ENCODE results near the gene TBXAS1.
A peak's percentile ranks its signal among the peaks of the same experiment; 100 is the strongest.
"Not testable (repeated sequence)": the region's sequence is repeated elsewhere in the genome, so short reads cannot be mapped to it uniquely, and the experiment has no call there.

The TBXAS1 gene

DNA sequence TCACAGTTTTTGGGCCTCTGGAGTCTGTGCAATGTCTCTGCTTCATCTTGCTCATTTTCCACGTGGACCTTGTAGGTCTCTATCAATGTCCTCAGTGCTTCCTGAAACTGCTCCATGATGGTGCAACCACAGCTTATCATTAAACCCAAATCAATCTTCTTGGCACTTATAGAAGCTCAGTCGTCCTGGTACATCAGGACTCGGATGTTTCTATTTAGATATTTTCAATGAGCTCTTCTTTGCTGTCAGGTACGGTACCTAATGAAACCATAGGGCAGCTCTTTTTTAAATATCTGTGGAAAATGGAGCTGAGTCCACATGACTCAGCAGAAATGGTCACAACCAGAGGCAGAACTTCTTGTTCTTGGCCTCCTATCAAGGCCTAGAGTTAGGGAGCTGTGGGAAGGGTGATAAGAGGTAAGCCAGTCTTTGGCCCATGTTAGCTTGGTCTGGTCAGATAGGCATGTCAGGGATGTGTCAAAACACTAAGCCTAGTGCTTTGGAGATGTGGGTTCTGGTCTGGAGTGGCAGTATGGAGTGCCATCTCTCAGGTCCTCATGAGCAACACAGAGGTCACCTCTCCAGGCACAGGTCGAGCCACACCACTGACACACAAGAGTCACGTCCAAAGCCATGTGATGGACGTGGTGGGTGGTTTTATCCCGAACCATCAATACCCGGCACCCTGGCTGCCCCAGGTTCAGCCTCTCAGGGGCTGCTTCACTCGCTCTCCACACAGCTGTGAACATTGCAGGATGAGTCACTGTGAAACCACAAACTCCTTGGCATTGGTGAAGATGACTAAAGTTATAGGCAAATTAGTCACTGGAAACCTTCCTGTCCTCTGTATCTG is 87.0 kb downstream of the TBXAS1 start:
- DNase-seq (ENCODE audit: low spot score) = peak; percentile 95

- peak; percentile 20 for DNase-seq (ENCODE audit: low spot score)
Observed at GRCh38 chr7:139916717-139917395, 87.8 kb downstream of the TBXAS1 start.

DNA sequence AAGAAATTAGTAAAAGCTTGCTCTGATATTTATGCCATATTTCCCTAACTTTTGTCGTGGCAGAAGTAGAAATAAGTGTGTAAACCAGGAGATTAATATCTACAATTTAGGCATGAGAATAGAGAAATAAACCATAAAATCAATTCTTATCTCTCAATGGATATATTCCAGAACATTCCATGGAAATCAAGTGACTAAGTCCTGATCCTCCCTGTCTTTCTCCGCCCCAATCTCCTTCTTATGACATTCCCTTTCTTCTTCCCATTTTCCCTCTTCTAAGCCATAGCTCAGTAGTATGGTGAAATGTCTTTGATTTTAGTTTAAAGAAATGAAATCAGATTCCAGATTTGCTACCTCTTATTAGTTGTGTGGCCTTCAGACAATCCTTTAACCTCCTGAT is 88.8 kb downstream of the TBXAS1 start:
- DNase-seq (ENCODE audit: low spot score) = no peak

DNA sequence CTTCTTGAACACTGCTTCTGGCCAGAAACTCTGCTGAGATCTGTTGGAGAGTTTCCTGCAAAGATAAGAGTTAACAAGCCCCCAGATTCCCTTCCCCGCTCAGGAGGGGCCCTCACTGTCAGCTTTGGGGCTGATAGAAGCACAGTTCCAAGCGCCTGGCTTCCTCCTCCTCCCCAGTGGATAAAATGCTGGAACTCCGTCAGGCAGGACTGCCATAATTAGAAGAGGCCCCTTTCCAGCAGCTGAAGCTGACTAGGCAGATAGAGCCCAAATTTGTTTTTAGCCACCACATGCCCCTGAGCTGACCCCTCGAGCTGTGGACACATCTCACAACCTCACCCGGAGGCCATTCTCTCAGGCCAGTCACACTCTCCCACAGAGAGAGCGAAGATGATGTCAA is 89.4 kb downstream of the TBXAS1 start:
- no peak for DNase-seq (ENCODE audit: low spot score)

DNA sequence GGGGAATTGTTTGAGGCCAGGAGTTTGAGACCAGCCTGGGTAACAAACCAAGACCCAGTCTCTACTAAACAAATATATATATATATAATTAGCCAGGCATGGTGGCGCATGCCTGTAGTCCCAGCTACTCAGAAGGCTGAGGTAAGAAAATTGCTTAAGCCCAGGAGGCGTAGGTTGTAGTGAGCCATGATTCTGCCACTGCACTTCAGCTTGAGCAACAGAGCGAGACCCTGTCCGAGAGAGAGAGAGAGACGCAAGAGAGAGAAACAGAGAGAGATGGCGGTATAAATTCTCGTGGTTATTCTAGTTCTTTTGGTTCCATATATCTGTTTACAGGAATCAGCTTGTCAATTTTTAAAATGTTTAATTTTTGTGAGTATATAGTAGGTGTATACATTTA is 94.0 kb downstream of the TBXAS1 start:
- no peak for DNase-seq (ENCODE audit: low spot score)

DNA sequence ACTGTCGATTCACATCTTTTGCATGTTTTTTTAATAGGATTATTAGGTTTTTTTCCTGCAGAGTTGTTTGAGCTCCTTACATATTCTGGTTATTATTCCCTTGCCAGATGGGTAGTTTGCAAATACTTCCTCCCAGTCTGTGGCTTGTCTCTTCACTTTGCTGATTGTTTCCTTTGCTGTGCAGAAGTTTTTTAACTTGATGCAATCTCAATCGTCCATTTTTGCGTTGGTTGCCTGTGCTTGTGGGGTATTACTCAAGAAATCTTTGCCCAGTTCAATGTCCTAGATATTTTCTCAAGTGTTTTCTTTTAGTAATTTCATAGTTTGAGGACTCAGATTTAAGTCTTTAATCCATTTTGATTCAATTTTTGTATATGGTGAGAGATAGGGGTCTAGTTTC is 95.4 kb downstream of the TBXAS1 start:
- DNase-seq (ENCODE audit: low spot score) = no peak

DNA sequence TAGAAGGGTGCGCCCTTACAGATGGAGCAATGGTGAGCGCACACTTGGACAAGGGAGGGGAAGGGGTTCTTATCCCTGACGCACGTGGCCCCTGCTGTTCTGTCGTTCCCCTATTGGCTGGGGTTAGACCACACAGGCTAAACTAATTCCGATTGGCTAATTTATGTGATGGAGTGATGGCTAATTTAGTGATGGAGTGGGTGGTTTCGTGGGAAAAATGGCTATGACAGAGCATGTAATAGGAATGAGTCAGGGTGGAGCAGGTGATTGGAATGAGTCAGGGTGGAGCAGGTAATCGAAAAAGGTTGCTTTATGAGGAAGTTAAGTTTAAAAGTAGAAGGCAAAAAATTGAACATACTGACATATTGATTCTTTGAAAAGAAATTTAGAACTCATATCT is 100.2 kb downstream of the TBXAS1 start:
- DNase-seq (ENCODE audit: low spot score) = not testable (repeated sequence)

DNA sequence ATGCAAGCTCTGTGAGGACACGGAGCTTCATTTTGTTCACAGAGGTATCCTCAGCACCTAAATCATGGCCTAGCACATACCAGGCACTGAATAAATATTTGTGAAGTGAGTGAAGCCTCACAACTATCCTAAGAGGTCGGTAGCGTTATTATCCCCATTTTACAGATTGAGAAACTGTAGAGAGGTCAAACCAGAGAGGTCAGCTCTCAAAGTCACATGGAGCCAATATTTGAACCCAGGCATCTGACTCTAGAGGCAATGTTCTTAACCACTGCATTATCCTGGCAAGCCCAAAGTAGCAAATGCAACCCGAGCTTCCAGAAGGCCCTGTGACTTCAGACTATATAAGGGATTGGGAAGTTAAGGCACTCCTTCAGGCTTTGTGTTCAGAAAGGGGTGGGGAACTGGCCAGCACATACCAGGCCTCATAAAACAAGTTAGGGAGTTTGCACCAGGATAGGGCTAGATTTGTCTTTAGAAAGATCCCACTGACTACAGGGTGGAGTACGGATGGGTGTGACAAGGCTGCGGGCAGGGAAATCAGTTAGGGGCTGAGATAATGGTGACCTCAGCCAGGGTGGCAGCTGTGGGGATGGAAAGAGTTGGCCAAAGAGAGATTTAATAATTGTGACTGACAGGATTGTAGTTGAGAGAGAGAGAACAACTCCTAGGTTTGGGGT is 101.4 kb downstream of the TBXAS1 start:
- no peak for DNase-seq (ENCODE audit: low spot score)

- no peak for DNase-seq (ENCODE audit: low spot score)
Observed at GRCh38 chr7:139931190-139931934, 102.3 kb downstream of the TBXAS1 start.

DNA sequence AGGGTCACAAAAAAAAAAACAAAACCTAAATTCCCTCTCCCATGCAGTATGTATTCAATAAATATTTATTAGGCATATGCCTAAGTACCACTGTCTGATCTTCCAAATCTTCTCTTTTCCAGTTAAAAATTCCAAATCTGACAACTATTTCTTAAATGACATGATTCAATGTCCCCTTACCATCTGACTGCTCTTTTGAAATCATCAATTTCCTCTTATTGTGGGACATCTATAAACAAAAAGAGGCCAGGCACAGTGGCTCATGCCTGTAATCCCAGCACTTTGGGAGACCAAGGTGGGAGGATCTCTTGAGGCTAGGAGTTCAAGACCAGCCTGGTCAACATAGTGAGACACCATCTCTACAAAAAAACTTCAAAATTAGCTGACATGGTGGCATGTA is 103.5 kb downstream of the TBXAS1 start:
- DNase-seq (ENCODE audit: low spot score) = no peak

DNA sequence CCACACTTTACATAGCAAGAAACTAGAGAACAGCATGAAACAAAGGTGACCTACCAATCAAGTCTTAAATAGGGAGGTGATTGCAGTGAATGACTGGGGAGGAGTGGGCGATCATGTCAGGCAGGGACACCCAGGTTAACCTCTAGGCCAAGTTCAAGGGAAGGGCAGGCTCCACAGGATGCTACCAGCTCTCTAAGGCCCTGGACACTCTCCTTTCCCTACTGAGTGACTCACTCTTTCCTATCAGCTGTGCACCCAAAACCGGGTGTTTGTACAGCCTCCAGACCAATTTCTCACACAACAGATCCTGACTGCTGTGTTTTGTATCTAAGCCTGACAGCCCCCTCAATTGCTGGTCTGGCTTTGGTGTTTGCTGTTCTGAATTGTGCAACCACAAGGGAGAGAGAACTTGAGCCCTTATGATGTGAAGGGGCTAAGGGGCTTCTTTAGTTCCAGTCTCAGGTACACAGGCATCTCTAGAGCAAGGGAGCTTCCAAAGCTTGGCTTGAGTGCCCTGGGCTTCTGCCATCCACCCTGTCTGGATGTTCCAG is 107.8 kb downstream of the TBXAS1 start:
- no peak for DNase-seq (ENCODE audit: low spot score)

DNA sequence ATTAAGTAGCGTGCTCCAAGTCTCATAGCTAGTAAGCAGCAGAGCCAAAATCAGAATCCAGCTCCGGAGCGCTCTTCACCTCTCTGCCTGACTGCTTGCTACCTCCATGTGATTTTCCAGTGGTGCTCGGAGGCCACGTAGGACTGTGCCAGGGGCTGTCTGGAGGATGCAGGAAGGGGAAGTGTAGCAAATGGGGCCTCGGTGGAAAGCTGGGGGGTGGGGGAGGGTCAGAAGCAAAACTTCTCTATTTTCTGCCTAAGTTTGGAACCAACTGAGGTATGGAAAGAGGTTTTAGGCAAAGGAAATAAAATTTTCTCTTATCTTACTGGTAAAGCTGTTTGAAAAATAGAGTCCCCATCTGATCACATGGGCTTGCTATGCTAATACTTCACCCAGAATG is 108.7 kb downstream of the TBXAS1 start:
- no peak for DNase-seq (ENCODE audit: low spot score)

DNA sequence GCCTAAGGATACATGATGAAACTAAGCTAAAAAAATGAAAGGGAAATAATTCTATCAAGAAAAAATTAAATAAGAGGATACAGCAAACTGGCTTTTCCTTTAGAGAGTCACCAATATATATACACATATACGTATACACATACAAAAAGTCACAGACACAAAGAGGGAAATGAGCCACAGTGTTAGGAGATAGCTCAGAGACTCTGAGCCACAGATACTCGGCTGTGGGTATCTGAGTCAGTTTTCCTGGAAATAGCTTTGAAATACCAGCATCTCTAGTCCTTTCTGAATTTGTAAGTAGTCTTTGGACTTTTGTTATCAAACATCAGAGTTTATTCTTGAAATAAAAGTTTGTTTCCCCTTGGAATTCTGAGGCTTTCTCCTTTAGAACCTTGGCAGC is 111.8 kb downstream of the TBXAS1 start:
- peak; percentile 57 for DNase-seq (ENCODE audit: low spot score)

DNA sequence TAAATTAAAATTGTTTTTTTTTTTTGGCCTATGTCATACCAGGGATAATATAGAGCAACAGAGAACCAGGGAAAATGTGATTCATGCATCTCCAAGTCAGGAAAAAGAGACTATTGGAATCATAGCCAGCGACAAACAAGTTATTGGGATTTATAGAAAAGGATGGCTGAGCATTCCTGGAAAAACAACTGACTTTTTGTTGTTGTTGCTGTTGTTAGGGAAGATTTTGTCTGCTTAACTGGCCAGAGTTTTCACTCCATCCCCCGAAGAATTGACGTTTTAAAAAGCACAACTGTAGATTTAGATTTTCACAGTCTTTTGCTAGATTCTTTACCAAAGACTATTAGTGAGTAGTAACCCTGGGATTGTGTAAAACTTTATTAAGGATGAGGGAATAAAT is 112.4 kb downstream of the TBXAS1 start:
- DNase-seq (ENCODE audit: low spot score) = no peak

- no peak for DNase-seq (ENCODE audit: low spot score)
Observed at GRCh38 chr7:139941866-139942265, 112.8 kb downstream of the TBXAS1 start.

- DNase-seq (ENCODE audit: low spot score) = no peak
Observed at GRCh38 chr7:139942636-139943035, 113.6 kb downstream of the TBXAS1 start.

DNA sequence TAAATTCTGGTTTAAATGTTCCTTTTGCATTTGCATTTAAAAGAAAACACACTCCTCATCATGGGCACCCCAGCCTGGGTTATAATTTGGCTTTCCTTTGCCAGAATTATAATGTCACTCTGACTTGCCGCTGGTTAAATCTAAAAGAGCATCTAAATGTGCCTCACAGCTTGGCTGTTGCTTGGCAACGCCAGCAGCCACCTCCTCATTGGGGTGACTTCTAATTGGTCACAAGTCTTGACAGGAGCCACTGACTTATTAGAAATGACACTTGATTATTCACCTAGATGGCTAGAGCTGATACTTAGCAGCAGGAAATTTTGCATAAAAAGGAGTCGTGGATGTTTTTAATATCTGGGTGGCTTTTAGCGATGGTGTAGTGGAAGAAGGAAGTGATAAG is 114.3 kb downstream of the TBXAS1 start:
- no peak for DNase-seq (ENCODE audit: low spot score)

DNA sequence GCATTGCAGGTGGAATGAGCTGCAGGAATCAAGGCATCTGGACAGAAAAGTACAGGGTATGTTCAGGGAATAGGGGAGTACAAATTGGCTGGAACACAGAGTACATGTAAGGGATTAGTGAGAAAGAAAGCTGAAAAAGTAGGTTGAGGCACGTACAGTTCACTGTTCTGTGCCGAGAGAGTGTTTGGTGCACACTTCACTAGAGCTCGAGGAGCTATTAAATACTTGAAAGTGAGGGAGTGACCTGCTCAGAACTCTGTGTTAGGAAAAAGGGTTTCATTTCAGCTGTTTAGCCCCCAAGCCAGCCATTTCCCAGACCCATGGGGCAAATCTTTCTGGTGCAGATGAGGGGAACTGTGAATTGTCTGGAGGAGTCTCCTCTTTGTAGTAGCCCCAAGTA is 115.2 kb downstream of the TBXAS1 start:
- DNase-seq (ENCODE audit: low spot score) = no peak

- no peak for DNase-seq (ENCODE audit: low spot score)
Observed at GRCh38 chr7:139946533-139946932, 117.5 kb downstream of the TBXAS1 start.

DNA sequence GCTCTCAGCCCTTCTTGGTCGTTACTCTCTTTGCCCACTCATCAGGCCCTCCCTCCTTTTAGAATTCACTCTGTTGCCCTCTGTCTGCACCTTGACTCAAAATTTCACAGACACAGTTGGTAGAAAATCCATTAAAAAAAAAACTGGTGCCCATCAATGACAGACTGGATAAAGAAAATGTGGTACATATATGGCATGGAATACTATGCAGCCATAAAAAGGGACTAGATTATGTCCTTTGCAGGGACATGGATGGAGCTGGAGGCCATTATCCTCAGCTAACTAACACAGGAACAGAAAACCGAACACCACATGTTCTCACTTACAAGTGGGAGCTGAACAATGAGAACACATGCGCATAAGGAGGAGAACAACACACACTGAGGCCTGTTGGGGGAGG is 118.0 kb downstream of the TBXAS1 start:
- no peak for DNase-seq (ENCODE audit: low spot score)

DNA sequence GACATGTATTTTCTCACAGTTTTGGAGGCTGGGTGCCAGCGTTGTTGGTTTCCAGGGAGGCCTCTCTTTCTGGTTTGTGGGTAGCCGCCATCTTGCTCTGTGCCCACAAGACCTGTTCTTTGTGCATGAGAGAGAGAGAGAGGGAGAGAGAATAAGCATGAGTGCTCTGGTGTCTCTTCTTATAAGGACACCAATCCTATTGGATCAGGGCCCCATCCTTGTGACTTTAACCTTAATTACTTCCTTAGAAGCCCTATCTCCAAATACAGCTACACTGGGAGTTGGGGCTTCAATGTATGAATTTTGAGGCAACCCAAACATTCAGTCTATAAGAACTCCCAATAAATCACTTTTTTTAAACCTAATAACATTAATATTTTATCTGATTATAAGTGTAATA is 119.1 kb downstream of the TBXAS1 start:
- no peak for DNase-seq (ENCODE audit: low spot score)

All from activated CD4-positive, alpha-beta T cell treated with anti-CD3 and anti-CD28 coated beads, Interleukin-2, Interleukin-4, amounts not matched to agents 100 ng/mL and 50 ng/mL, durations not matched to agents 16 hours and 8 hours (primary cell).